Measurements from ENCODE around the gene PFKP.
"Not testable (repeated sequence)": the region's sequence is repeated elsewhere in the genome, so short reads cannot be mapped to it uniquely, and the experiment has no call there.

Gene PFKP

DNA sequence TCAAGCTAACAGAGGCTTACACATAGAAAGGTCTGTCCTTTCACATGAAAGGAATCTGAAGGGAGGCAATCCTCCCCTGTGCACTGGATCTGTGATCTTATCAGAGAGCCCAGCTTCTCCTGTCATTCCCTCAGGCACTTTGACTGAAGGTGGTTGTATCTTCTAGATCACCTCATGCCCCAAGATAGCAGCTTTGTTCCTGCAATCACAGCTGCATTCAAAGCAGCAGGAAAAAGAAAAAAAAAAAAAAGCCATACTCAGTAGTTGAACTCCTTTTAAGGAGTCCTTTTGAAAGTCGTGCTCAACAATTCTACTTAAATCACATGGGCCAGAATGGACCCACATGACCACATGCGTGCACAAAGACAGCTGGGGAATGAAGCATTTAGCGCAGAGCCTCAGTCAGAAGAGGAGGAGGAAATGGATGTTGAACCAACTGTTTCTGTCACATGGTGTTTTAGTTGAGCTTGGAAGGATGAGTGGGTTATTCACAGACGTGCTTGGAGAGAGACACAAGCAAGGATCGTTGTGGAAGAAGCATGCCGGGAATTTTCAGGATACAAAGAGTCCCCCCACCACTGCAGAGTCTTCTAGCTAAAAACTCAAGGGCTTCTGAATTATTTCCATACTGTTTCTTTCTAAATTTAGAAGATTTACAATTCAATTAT is 13.0 kb upstream of the PFKP start:
- H3K4me3 ChIP-seq (ENCODE audit: control insufficient read depth, low read depth, low read length), result no peak overlapping the region
- no peak for DNase-seq (ENCODE audit: low read depth)
- TF ChIP-seq, protein P1, sequence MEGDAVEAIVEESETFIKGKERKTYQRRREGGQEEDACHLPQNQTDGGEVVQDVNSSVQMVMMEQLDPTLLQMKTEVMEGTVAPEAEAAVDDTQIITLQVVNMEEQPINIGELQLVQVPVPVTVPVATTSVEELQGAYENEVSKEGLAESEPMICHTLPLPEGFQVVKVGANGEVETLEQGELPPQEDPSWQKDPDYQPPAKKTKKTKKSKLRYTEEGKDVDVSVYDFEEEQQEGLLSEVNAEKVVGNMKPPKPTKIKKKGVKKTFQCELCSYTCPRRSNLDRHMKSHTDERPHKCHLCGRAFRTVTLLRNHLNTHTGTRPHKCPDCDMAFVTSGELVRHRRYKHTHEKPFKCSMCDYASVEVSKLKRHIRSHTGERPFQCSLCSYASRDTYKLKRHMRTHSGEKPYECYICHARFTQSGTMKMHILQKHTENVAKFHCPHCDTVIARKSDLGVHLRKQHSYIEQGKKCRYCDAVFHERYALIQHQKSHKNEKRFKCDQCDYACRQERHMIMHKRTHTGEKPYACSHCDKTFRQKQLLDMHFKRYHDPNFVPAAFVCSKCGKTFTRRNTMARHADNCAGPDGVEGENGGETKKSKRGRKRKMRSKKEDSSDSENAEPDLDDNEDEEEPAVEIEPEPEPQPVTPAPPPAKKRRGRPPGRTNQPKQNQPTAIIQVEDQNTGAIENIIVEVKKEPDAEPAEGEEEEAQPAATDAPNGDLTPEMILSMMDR (IDR thresholded peaks at IDR 0.05; ENCODE audit: control insufficient read depth, insufficient read depth, low read depth, low read length, missing control alignments), result no peak

DNA sequence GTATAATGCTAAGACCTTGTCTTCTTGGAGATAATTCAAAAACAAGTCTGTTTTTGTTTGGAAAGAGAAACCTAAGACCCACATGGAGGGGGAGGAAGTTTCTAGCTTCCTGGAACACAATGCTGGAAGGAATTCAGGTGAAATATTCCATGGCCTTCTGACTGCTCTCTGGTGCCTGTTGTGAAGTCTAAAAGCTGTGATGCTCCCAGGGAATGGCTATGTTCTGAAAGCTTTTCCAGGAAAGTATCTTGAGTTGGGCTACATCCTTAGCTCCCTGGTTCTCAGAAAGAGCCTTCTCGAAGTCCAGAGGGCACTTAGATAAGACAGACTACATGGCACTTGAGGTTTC is 12.5 kb upstream of the PFKP start:
- DNase-seq (ENCODE audit: low read depth), result no peak
- H3K4me3 ChIP-seq (ENCODE audit: control insufficient read depth, low read depth, low read length), result no peak overlapping the region
- TF ChIP-seq, protein P1 (IDR thresholded peaks at IDR 0.05; ENCODE audit: control insufficient read depth, insufficient read depth, low read depth, low read length, missing control alignments), result no peak

DNA sequence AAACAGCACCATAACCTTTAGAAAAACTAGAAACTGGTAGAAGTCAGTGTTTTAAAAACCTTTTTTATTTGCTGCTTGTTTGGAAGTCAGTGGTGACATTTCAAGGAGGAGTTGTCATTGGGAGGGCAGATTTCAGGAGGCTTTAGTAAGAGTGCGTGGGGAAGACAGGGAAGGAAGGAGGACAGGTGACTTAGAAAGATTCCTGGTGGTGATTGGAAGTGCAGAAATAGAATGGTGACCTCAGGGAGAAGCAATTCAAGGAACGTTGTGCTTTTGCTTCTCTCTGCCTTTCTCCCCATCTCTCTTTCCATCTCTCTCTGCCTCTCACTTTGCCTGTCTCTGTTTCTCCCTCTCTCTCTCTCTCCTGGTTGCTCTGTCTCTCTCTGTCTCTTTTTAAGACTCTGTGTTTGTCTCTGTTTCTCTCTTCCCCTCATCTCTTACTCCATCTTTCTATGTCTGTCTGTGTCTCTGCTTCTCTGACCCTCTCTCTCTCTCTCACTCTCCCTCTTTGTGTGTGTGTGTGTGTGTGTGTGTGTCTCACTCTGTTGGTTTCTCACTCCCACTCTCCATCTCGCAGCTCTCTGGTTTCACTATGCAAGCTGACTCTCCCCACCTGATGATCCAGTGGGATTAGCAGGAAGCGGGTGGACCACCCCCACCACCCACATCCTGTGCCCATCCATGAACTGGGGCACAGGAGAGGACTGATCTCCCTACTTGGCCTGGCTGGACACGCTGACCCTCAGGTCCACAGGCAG is 10.9 kb upstream of the PFKP start:
- H3K4me3 ChIP-seq (ENCODE audit: control insufficient read depth, low read depth, low read length), result no peak overlapping the region
- no peak for DNase-seq (ENCODE audit: low read depth)
- TF ChIP-seq, protein P1 (IDR thresholded peaks at IDR 0.05; ENCODE audit: control insufficient read depth, insufficient read depth, low read depth, low read length, missing control alignments), result no peak

DNA sequence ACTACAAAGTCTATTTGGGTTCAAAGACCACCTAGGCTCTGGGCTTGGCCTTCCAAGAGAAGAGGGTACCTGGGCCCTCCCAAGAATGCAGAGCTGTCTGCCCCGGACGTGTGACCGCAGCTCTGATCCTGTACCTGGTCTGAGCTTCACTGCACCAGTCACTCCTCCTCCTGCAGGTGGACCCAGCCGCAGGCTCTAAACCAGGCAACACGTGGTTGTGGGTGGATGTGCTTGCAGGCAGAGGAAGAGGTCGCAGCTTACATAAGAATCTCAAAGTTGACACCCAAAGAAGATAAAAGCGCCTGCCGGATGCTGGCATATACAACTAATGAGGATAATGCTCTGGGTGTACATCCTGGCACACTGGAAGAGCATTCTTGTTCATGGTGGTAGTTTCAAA is 9.4 kb upstream of the PFKP start:
- DNase-seq (ENCODE audit: low read depth), result no peak
- TF ChIP-seq, protein P1 (IDR thresholded peaks at IDR 0.05; ENCODE audit: control insufficient read depth, insufficient read depth, low read depth, low read length, missing control alignments), result no peak
- H3K4me3 ChIP-seq (ENCODE audit: control insufficient read depth, low read depth, low read length), result no peak overlapping the region

DNA sequence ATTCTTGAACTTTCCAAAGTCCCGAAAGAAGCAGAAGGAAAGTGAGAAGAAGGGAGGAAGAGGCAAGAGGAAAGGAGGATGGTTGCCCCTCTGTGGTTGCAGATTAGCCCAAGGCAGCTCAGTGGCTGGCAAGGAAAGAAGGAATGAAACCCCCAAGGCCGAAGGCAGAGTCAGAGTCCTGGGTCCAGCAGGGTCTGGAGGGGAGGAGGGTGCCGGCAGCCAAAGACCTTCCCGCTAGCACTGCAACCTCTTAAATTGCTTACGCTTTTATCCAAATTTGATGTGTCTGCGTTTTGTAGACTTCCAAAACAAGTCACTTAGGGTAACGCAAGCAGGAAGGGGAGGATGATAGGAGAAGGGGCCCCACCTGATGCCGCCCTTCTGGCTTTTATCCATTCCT is 7.4 kb upstream of the PFKP start:
- no peak for DNase-seq (ENCODE audit: low read depth)
- H3K4me3 ChIP-seq (ENCODE audit: control insufficient read depth, low read depth, low read length), result no peak overlapping the region
- TF ChIP-seq, protein P1 (IDR thresholded peaks at IDR 0.05; ENCODE audit: control insufficient read depth, insufficient read depth, low read depth, low read length, missing control alignments), result no peak

DNA sequence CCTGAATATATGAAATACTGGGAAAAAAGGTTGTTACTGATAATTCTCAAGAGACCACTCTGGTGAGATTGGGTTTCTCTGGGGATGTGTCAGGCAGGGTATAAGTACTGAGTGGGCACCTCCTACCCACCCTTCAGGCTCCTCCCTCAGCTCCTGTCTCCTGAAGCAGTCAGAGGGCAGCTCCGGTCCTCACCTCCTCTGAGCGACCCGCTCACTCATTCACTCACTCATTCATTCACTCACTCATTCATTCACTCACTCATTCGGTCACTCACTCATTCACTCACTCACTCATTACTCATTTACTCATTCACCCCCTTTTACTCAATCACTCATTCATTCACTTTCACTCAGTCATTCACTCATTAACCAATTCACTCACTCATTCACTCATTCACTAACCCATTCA is 6.9 kb upstream of the PFKP start:
- TF ChIP-seq, protein P1 (IDR thresholded peaks at IDR 0.05; ENCODE audit: control insufficient read depth, insufficient read depth, low read depth, low read length, missing control alignments), result no peak
- H3K4me3 ChIP-seq (ENCODE audit: control insufficient read depth, low read depth, low read length), result no peak overlapping the region
- DNase-seq (ENCODE audit: low read depth), result no peak

DNA sequence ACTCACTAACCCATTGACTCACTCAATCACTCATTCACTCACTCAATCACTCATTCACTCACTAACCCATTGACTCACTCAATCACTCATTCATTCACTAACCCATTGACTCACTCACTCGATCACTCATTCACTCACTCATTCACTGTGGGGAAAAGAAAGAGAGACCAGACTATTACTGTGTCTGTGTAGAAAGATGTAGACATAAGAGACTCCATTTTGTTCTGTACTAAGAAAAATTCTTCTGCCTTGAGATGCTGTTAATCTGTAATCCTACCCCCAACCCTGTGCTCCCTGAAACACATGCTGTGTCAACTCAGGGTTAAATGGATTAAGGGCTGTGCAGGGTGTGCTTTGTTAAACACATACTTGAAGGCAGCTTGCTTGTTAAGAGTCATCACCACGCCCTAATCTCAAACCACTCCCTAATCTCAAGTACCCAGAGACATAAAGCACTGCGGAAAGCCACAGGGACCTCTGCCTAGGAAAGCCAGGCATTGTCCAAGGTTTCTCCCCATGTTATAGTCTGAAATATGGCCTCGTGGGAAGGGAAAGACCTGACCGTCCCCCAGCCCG is 5.9 kb upstream of the PFKP start:
- not testable (repeated sequence) for H3K4me3 ChIP-seq (ENCODE audit: control insufficient read depth, low read depth, low read length); DNase-seq (ENCODE audit: low read depth)

Measured in AG09309 (cell line).